Thoracic aorta endothelial cell (primary cell): Measurements from ENCODE around the gene LPIN3. TPM values are rescaled to one million over a fixed set of nuclear protein-coding genes. Genes with fewer than 3 reads are reported as not detected.

Experiments used
- total RNA-seq: library from RNA; depleted of rRNA; stranded (reverse); fragments of >200 nt; gene quantifications from 2 replicates; pipeline ENCODE4 v1.2.3, GENCODE V29; 2012

Gene LPIN3, protein sequence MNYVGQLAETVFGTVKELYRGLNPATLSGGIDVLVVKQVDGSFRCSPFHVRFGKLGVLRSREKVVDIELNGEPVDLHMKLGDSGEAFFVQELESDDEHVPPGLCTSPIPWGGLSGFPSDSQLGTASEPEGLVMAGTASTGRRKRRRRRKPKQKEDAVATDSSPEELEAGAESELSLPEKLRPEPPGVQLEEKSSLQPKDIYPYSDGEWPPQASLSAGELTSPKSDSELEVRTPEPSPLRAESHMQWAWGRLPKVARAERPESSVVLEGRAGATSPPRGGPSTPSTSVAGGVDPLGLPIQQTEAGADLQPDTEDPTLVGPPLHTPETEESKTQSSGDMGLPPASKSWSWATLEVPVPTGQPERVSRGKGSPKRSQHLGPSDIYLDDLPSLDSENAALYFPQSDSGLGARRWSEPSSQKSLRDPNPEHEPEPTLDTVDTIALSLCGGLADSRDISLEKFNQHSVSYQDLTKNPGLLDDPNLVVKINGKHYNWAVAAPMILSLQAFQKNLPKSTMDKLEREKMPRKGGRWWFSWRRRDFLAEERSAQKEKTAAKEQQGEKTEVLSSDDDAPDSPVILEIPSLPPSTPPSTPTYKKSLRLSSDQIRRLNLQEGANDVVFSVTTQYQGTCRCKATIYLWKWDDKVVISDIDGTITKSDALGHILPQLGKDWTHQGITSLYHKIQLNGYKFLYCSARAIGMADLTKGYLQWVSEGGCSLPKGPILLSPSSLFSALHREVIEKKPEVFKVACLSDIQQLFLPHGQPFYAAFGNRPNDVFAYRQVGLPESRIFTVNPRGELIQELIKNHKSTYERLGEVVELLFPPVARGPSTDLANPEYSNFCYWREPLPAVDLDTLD
- total RNA-seq, result 3.5 and 5.2 TPM in 2 replicates

DNA sequence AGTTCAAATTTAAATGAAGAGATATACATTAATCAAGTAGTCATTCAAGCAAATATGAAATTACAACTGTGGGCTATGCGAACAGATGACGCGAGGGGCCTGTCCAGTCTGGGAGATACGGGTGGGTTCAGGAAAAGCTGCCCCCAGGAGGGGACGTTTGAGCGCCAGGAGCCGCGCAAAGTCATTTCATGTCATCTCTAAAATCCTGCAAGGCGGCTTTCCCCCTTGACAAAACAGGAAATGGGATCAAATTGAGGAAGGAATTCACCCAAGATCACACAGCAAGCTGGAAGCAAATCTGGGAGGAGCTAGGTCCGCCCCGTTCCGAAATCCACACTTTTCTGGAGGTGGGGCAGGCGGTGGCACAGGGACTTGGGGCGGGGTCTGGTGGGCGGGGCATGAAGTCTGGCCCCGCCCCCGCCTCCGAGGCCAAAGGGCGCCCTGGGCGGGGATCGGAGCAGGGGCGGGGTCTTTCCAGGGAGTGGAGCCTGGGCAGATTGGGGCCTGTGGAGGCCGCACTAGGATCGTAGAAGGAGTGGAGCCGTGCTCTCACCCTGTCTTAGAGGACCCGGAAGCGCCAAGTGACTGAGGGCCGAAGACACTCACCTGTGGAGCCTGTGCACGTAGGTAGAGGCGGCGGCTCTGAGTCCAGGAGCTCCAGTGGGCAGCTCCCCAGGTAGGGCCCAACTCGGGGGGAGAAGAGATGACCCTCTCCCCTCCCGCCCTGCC, at the start of gene LPIN3:
Gene LPIN3, plus strand, starts transcription at position 495 of the 729 bp plus-strand sequence. CDS start 4,983 bp downstream, outside the sequence.

DNA sequence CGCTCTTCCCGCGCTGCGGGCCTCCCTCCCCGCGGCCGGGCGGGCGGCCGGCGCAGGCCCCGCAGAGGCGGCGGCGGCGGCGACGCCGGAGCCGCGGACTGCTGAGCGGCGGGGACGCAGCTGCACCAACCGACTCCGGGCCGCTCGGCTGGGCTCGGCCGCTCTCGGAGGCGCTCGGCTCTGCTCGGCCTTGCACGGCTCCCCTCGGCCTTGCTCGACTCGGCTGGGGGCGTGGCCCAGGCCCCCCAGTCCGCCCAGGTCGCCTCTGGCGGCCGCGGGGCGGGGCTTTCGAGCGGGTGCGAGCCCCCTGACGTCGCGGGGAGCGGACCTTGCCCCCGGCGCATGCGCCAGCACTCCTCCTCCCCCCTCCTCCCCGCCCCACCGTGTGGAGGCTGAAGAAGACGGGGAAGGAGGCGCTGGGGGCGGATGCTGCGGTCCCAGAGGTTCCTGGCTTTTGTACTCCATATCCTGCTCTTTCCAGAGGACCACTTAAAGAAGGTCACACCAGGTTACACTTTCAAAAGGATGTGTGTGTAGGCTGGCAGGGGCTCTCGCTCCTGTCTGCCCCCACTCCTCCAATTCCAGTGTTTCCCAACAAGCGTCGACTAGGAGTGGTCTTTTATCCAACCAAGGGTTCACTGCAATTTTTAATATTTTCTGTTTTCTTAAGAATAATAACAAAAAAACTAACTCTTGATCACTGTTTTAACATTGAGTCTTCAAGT, 22.9 kb upstream of the LPIN3 start, which contains the start of gene ZHX3:
Gene ZHX3, minus strand, starts transcription at position 186 of the 725 bp plus-strand sequence. CDS start 112,815 bp downstream, outside the sequence.

DNA sequence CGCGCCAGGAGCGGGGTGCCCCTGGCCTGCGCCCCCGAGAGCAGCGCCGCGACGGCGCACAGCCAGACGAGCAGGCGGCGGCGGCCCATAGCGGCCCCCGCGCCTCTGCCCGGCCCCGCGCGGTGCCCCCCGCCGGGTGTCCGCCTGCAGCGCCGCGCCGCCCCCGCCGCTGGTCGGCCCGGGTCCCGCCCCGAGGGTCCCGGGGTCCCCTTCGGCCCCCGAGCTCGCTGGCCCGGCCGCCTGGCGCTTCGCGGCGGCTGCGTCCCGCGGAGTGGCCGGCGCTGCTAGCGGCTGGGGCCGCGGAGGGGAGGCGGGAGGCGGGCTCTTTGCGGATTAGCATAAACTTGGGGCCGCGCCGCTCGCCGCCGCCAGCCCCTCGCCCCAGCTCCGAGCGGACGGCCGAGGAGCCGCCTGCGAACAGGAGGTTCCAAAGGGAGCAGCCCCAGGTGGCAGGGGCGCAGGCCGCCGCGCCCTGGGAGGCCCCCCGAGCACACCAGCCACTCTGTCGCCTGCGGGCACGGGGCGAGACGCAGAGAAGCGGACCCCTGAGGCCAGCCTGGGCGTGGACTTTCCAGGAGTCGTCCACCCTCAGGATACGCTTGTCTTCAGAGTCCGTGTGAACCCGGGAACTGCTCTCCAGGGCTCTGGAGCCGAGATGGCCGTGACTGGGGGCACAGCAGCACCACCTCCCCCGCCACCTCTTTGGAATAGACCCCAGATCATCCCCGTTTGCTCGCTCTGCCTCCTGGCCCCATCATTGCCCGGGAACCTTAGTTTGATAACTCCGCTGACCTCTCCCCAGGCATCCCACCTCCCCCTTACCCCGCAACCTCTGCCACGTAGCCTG, 26.1 kb downstream of the LPIN3 start, which contains the start of gene EMILIN3:
Gene EMILIN3, minus strand, starts transcription at position 273 of the 847 bp plus-strand sequence. Its CDS starts 184 bp downstream, at position 89.

Other genes with a start within 250 kb of the LPIN3 start
- 101 and 112 TPM in 2 replicates for gene PLCG1, start 203.3 kb upstream of the LPIN3 start, total RNA-seq
- gene ZHX3, start 23.1 kb upstream of the LPIN3 start, total RNA-seq, result 15.8 and 16.9 TPM in 2 replicates
- not detected in 2 replicates for gene EMILIN3, start 26.0 kb downstream of the LPIN3 start, total RNA-seq